ENCODE results near the gene TNRC18.

- TF ChIP-seq CTCF (IDR thresholded peaks at IDR 0.05) (no peak), TCF12 (IDR thresholded peaks at IDR 0.05) (no peak), MAX (IDR thresholded peaks at IDR 0.05; ENCODE audit: low read depth) (no peak), ZBTB33 (IDR thresholded peaks at IDR 0.05; ENCODE audit: borderline replicate concordance, low read depth) (no peak), CHD2 (IDR thresholded peaks at IDR 0.05; ENCODE audit: low read length, partially characterized antibody) (no peak), RXRA (IDR thresholded peaks at IDR 0.05; ENCODE audit: borderline replicate concordance, low read depth) (no peak), POLR2AphosphoS5 (IDR thresholded peaks at IDR 0.05; ENCODE audit: low read depth, low read length) (no peak), YY1 (IDR thresholded peaks at IDR 0.05; ENCODE audit: low read depth) (no peak), RAD21 (IDR thresholded peaks at IDR 0.05; ENCODE audit: low read length) (no peak), JUND (IDR thresholded peaks at IDR 0.05) (no peak), FOXM1 (IDR thresholded peaks at IDR 0.05; ENCODE audit: low read depth) (no peak), REST (IDR thresholded peaks at IDR 0.05; ENCODE audit: low read depth, low read length) (no peak), IRF3 (IDR thresholded peaks at IDR 0.05; ENCODE audit: low read depth, low read length) (no peak)
Observed at GRCh38 chr7:5458921-5459480, 35.4 kb upstream of the TNRC18 start.

Measured in SK-N-SH (cell line).